ENCODE results near the gene SH3TC1. TPM values are rescaled to one million over a fixed set of nuclear protein-coding genes. Genes with fewer than 3 reads are reported as not detected.

The SH3TC1 gene
- polyA plus RNA-seq, 1 experiment = 1.2 TPM

GRCh38 chr4:8281519-8282133 lies 82.5 kb downstream of the SH3TC1 start:
- DNase-seq (ENCODE audit: low read depth) = peak; percentile 64
- Histone ChIP-seq H3K4me3 (ENCODE audit: low read depth, low read length) (no peak overlapping the region), H3K27me3 (ENCODE audit: control insufficient read depth, insufficient read depth, low read length) (no peaks in the 10 kb centered on the region), H3K36me3 (ENCODE audit: control insufficient read depth, insufficient read depth, low read length) (no peaks in the 10 kb centered on the region)
- TF ChIP-seq, protein P1, sequence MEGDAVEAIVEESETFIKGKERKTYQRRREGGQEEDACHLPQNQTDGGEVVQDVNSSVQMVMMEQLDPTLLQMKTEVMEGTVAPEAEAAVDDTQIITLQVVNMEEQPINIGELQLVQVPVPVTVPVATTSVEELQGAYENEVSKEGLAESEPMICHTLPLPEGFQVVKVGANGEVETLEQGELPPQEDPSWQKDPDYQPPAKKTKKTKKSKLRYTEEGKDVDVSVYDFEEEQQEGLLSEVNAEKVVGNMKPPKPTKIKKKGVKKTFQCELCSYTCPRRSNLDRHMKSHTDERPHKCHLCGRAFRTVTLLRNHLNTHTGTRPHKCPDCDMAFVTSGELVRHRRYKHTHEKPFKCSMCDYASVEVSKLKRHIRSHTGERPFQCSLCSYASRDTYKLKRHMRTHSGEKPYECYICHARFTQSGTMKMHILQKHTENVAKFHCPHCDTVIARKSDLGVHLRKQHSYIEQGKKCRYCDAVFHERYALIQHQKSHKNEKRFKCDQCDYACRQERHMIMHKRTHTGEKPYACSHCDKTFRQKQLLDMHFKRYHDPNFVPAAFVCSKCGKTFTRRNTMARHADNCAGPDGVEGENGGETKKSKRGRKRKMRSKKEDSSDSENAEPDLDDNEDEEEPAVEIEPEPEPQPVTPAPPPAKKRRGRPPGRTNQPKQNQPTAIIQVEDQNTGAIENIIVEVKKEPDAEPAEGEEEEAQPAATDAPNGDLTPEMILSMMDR (IDR thresholded peaks at IDR 0.05; ENCODE audit: insufficient read depth, low read depth, low read length) = no peak
- ChIA-PET POLR2A (no interaction called here), CTCF (interaction anchor here (0.9 to 1.5 kb wide), 3 partner anchors 25 to 121 kb away, joined by 3 read pairs; no protein-coding TSS in a partner anchor)

- TF ChIP-seq, protein P1 (IDR thresholded peaks at IDR 0.05; ENCODE audit: insufficient read depth, low read depth, low read length) = no peak
- no peak overlapping the region for H3K4me3 ChIP-seq (ENCODE audit: low read depth, low read length)
- no peaks in the 10 kb centered on the region for H3K27me3 ChIP-seq (ENCODE audit: control insufficient read depth, insufficient read depth, low read length)
- ChIA-PET CTCF (interaction anchor here (0.6 to 1.5 kb wide), 3 partner anchors 24 to 120 kb away, joined by 3 read pairs; no protein-coding TSS in a partner anchor), POLR2A (no interaction called here)
- no peak for DNase-seq (ENCODE audit: low read depth)
- H3K36me3 ChIP-seq (ENCODE audit: control insufficient read depth, insufficient read depth, low read length) = no peaks in the 10 kb centered on the region
These were observed 83.1 kb downstream of the SH3TC1 start for GRCh38 chr4:8282134-8282641.

GRCh38 chr4:8282742-8283141 lies 83.7 kb downstream of the SH3TC1 start:
- CTCF ChIA-PET = interaction anchor here (0.6 to 1.5 kb wide), 2 partner anchors 109 to 120 kb away, joined by 3 read pairs; no protein-coding TSS in a partner anchor
- DNase-seq (ENCODE audit: low read depth) = no peak
- TF ChIP-seq, protein P1 (IDR thresholded peaks at IDR 0.05; ENCODE audit: insufficient read depth, low read depth, low read length) = no peak

GRCh38 chr4:8283161-8283560 lies 84.1 kb downstream of the SH3TC1 start:
- ChIA-PET CTCF (interaction anchor here (1.5 kb wide), 1 partner anchor 119 kb away, joined by 3 read pairs; no protein-coding TSS in a partner anchor), POLR2A (no interaction called here)
- no peak for DNase-seq (ENCODE audit: low read depth)
- TF ChIP-seq, protein P1 (IDR thresholded peaks at IDR 0.05; ENCODE audit: insufficient read depth, low read depth, low read length) = no peak
- Histone ChIP-seq H3K4me3 (ENCODE audit: low read depth, low read length) (no peak overlapping the region), H3K36me3 (ENCODE audit: control insufficient read depth, insufficient read depth, low read length) (no peaks in the 10 kb centered on the region), H3K27me3 (ENCODE audit: control insufficient read depth, insufficient read depth, low read length) (no peaks in the 10 kb centered on the region)

More at GRCh38 chr4:8282742-8283141, 83.7 kb downstream of the SH3TC1 start:
- POLR2A ChIA-PET = no interaction called here
- no peaks in the 10 kb centered on the region for H3K36me3 ChIP-seq (ENCODE audit: control insufficient read depth, insufficient read depth, low read length)
- H3K27me3 ChIP-seq (ENCODE audit: control insufficient read depth, insufficient read depth, low read length) = no peaks in the 10 kb centered on the region
- no peak overlapping the region for H3K4me3 ChIP-seq (ENCODE audit: low read depth, low read length)

DNA sequence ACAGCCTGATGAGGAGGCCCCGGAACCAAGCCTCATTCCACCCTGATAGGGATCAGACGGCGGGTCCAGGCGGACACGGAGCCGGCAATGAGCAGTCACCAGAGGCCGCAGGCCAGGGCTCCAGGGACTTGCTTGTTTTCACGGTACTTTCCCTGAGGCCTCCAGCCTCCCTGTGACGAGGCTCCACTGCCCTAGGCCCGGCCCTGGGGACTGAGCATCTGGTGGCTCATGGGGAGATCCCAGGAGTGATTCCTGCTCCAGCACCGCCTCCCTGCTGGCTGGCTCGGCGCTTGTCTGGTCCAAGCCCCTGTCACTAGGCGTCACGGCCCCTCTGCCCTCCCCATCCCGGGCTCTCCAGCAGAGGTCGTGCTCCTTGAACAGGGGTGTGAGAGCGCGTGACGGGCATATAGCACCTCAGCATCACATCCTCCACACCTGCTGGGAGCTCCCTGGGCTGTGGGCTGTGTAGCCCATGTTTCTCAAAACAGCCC lies 84.6 kb downstream of the SH3TC1 start:
- TF ChIP-seq, protein P1 (IDR thresholded peaks at IDR 0.05; ENCODE audit: insufficient read depth, low read depth, low read length) = no peak
- Histone ChIP-seq H3K4me3 (ENCODE audit: low read depth, low read length) (no peak overlapping the region), H3K36me3 (ENCODE audit: control insufficient read depth, insufficient read depth, low read length) (no peaks in the 10 kb centered on the region), H3K27me3 (ENCODE audit: control insufficient read depth, insufficient read depth, low read length) (no peaks in the 10 kb centered on the region)
- DNase-seq (ENCODE audit: low read depth) = no peak
- ChIA-PET CTCF (no interaction called here), POLR2A (no interaction called here)

All from BJ (cell line).